Measurements from ENCODE around the gene ABCD2. TPM values are rescaled to one million over a fixed set of nuclear protein-coding genes. Genes with fewer than 3 reads are reported as not detected.
"Not testable (repeated sequence)": the region's sequence is repeated elsewhere in the genome, so short reads cannot be mapped to it uniquely, and the experiment has no call there.

The ABCD2 gene
- total and polyA plus RNA-seq, 3 experiments from 2014 or later = 4.5 to 8.7 (median 5.0) TPM

DNA sequence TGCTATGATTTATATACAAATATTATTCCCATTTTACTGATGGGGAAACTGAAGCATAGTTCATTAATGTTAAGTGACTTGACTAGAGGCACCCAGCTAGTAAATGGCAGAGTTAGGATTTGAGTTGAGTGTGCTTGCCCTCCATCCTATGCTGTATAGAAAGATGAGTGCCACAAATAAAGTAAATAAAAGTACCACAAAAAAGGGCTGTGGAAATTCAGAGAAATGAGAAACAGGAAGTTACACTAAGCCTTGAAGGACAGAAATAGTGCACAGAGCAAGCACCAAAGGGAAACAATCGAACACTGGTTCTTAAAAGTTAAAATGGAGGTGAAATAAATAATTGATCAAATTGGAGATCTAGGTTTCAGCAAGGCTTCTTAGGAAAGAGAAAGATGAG is 9.2 kb upstream of the ABCD2 start:
- H3K4me1 ChIP-seq (ENCODE audit: insufficient read depth, low read length) = peaks cover 40% of the 10 kb centered on the region
- no peaks in the 10 kb centered on the region for H3K36me3 ChIP-seq (ENCODE audit: insufficient read depth, low read length)
- peaks cover 41 to 65% (median 54%) of the 10 kb centered on the region in 3 donors for H3K4me1 Mint-ChIP-seq
- ChIA-PET CTCF (interaction anchor here (1.3 to 2.1 kb wide), 2 partner anchors 9 to 41 kb away, joined by 3 to 10 read pairs; partner anchors contain the start of gene ABCD2), POLR2A (interaction anchor here (2.2 kb wide), 1 partner anchor 9 kb away, joined by 18 read pairs; the partner anchor contains the start of gene ABCD2)
- no peaks in the 10 kb centered on the region for H3K27me3 ChIP-seq (ENCODE audit: insufficient read depth, low read length, poor library complexity, severe bottlenecking)
- DNase-seq = peak in 2 of 5 donors; percentile 24 to 57
- no peaks in the 10 kb centered on the region for H3K9me3 Mint-ChIP-seq
- peak overlapping the region; percentile 70 to 95 (median 90) for H3K27ac Mint-ChIP-seq
- H3K27ac ChIP-seq (ENCODE audit: low read depth, low read length) = no peak overlapping the region
- H3K9me3 ChIP-seq (ENCODE audit: low read length) = no peaks in the 10 kb centered on the region
- H3K4me3 Mint-ChIP-seq = peak overlapping the region in 6 of 7 donors; percentile 44 to 79 (median 72)
- H3K4me3 ChIP-seq (ENCODE audit: low read length) = peak overlapping the region; percentile 8
- H3K27me3 Mint-ChIP-seq = no peaks in the 10 kb centered on the region
- peaks cover 0 to 8% (median 5%) of the 10 kb centered on the region in 3 donors for H3K36me3 Mint-ChIP-seq

GRCh38 chr12:39627914-39628313 is 8.3 kb upstream of the ABCD2 start:
- no peaks in the 10 kb centered on the region for H3K9me3 ChIP-seq (ENCODE audit: low read length)
- H3K4me3 ChIP-seq (ENCODE audit: low read length) = peak overlapping the region; percentile 8
- POLR2A ChIA-PET = interaction anchor here (2.2 kb wide), 1 partner anchor 8 kb away, joined by 18 read pairs; the partner anchor contains the start of gene ABCD2
- CTCF ChIA-PET = interaction anchor here (1.3 to 2.1 kb wide), 2 partner anchors 8 to 42 kb away, joined by 3 to 10 read pairs; partner anchors contain the start of gene ABCD2
- Mint-ChIP-seq H3K36me3 (peaks cover 0 to 8% (median 5%) of the 10 kb centered on the region in 3 donors), H3K4me1 (peaks cover 45 to 72% (median 61%) of the 10 kb centered on the region in 3 donors), H3K4me3 (peak overlapping the region in 5 of 7 donors; percentile 0 to 56 (median 50)), H3K27ac (peak overlapping the region in 7 of 8 donors; percentile 18 to 92 (median 70)), H3K9me3 (no peaks in the 10 kb centered on the region), H3K27me3 (no peaks in the 10 kb centered on the region)
- H3K27ac ChIP-seq (ENCODE audit: low read depth, low read length) = no peak overlapping the region
- H3K4me1 ChIP-seq (ENCODE audit: insufficient read depth, low read length) = peaks cover 47% of the 10 kb centered on the region
- H3K27me3 ChIP-seq (ENCODE audit: insufficient read depth, low read length, poor library complexity, severe bottlenecking) = no peaks in the 10 kb centered on the region
- no peak for DNase-seq
- H3K36me3 ChIP-seq (ENCODE audit: insufficient read depth, low read length) = no peaks in the 10 kb centered on the region

DNA sequence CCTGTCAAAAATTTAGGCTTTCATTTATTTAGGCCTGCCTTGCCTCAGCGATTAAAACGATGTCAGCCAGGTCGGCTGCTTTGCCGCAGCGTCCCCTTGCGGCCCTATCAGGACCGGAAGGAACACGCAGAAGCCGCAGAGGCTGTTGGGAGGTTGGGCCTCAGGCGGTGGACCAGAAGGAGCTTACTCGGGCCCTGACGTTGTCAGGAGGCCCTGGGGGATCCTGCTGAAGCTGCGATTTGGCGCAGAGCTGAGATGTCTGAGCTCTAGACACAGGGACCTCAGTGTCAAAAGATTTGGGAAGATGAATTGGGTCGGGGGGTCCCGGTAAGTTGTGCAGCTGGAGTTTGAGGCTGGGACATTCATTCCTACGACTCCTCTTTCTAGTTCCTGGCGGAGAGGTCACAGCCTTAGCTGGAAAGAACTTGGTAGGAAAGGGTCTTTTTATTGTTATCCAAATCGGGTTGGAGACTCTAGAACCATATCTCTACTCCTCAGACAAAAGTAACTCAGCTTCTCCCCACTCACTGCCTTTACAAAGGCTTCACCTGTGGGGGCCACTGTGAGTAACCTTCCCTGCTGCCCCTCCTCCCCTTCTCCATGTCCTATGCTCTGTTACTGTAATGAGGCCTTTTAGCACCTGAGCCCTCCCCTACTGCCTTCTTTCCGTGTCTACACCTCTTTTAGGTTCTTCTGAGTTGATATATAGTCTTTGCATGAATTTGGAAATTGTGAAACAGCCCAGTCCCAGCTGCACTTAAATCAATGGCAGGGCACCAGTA is 6.6 kb upstream of the ABCD2 start:
- ChIA-PET POLR2A (no interaction called here), CTCF (interaction anchor here (0.8 to 1.3 kb wide), 2 partner anchors 9 to 65 kb away, joined by 3 read pairs; no protein-coding TSS in a partner anchor)
- Mint-ChIP-seq H3K27me3 (no peaks in the 10 kb centered on the region), H3K4me1 (peaks cover 59 to 89% (median 78%) of the 10 kb centered on the region in 3 donors), H3K27ac (peak overlapping the region in 5 of 8 donors; percentile 4 to 41 (median 27)), H3K4me3 (no peak overlapping the region), H3K36me3 (peaks cover 0 to 8% (median 5%) of the 10 kb centered on the region in 3 donors), H3K9me3 (no peaks in the 10 kb centered on the region)
- H3K9me3 ChIP-seq (ENCODE audit: low read length) = no peaks in the 10 kb centered on the region
- no peak overlapping the region for H3K27ac ChIP-seq (ENCODE audit: low read depth, low read length)
- no peaks in the 10 kb centered on the region for H3K27me3 ChIP-seq (ENCODE audit: insufficient read depth, low read length, poor library complexity, severe bottlenecking)
- peaks cover 64% of the 10 kb centered on the region for H3K4me1 ChIP-seq (ENCODE audit: insufficient read depth, low read length)
- H3K4me3 ChIP-seq (ENCODE audit: low read length) = no peak overlapping the region
- no peak for DNase-seq
- no peaks in the 10 kb centered on the region for H3K36me3 ChIP-seq (ENCODE audit: insufficient read depth, low read length)

GRCh38 chr12:39623919-39624318 is 4.3 kb upstream of the ABCD2 start:
- H3K27me3 Mint-ChIP-seq = no peaks in the 10 kb centered on the region
- H3K4me1 ChIP-seq (ENCODE audit: insufficient read depth, low read length) = peaks cover 48% of the 10 kb centered on the region
- H3K36me3 Mint-ChIP-seq = peaks cover 0 to 3% (median 0%) of the 10 kb centered on the region in 3 donors
- POLR2A ChIA-PET = no interaction called here
- no peak overlapping the region for H3K27ac ChIP-seq (ENCODE audit: low read depth, low read length)
- no peak overlapping the region for H3K4me3 Mint-ChIP-seq
- no peaks in the 10 kb centered on the region for H3K9me3 ChIP-seq (ENCODE audit: low read length)
- CTCF ChIA-PET = no interaction called here
- no peak for DNase-seq
- no peak overlapping the region for H3K4me3 ChIP-seq (ENCODE audit: low read length)
- H3K36me3 ChIP-seq (ENCODE audit: insufficient read depth, low read length) = no peaks in the 10 kb centered on the region
- no peaks in the 10 kb centered on the region for H3K9me3 Mint-ChIP-seq
- H3K27me3 ChIP-seq (ENCODE audit: insufficient read depth, low read length, poor library complexity, severe bottlenecking) = no peaks in the 10 kb centered on the region
- peaks cover 45 to 75% (median 64%) of the 10 kb centered on the region in 3 donors for H3K4me1 Mint-ChIP-seq
- peak overlapping the region in 5 of 8 donors; percentile 26 to 81 (median 59) for H3K27ac Mint-ChIP-seq

DNA sequence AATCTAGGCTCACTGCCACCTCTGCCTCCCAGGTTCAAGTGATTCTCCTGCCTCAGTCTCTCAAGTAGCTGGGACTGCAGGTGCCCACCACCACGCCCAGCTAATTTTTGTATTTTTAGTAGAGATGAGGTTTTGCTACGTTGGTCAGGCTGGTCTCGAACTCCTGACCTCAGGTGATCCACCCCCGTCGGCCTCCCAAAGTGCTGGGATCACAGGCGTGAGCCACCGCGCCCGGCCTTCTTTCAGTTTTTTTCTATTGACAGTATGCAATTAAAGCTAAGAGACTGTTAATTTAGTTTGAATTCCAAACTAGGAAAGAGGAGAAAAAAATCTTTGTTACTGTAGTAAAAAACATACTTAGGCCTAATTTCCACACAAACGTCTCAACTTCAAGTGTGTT is 3.6 kb upstream of the ABCD2 start:
- CTCF ChIA-PET; H3K36me3 Mint-ChIP-seq; H3K27ac ChIP-seq (ENCODE audit: low read depth, low read length); H3K27me3 ChIP-seq (ENCODE audit: insufficient read depth, low read length, poor library complexity, severe bottlenecking); H3K9me3 Mint-ChIP-seq; DNase-seq; POLR2A ChIA-PET; H3K9me3 ChIP-seq (ENCODE audit: low read length); H3K4me3 ChIP-seq (ENCODE audit: low read length); H3K27me3 Mint-ChIP-seq; H3K36me3 ChIP-seq (ENCODE audit: insufficient read depth, low read length): not testable (repeated sequence)
- peaks cover 43% of the 10 kb centered on the region for H3K4me1 ChIP-seq (ENCODE audit: insufficient read depth, low read length)
- Mint-ChIP-seq H3K4me1 (peaks cover 42 to 67% (median 57%) of the 10 kb centered on the region in 3 donors), H3K27ac (peak overlapping the region in 3 of 8 donors; percentile 88 to 95 (median 89)), H3K4me3 (peak overlapping the region in 1 of 7 donors; percentile 29)

GRCh38 chr12:39622306-39622705 is 2.7 kb upstream of the ABCD2 start:
- H3K4me1 ChIP-seq (ENCODE audit: insufficient read depth, low read length) = peaks cover 34% of the 10 kb centered on the region
- ChIA-PET POLR2A (no interaction called here), CTCF (interaction anchor here (0.9 to 4.2 kb wide), 2 partner anchors 49 to 73 kb away, joined by 3 to 32 read pairs; no protein-coding TSS in a partner anchor)
- peaks cover 0 to 7% (median 0%) of the 10 kb centered on the region in 3 donors for H3K36me3 Mint-ChIP-seq
- peaks cover 36 to 62% (median 54%) of the 10 kb centered on the region in 3 donors for H3K4me1 Mint-ChIP-seq
- DNase-seq = peak in 2 of 5 donors; percentile 1 to 31
- H3K9me3 ChIP-seq (ENCODE audit: low read length) = no peaks in the 10 kb centered on the region
- peak overlapping the region in 6 of 7 donors; percentile 14 to 71 (median 39) for H3K4me3 Mint-ChIP-seq
- H3K9me3 Mint-ChIP-seq = no peaks in the 10 kb centered on the region
- H3K4me3 ChIP-seq (ENCODE audit: low read length) = peak overlapping the region; percentile 1
- no peak overlapping the region for H3K27ac ChIP-seq (ENCODE audit: low read depth, low read length)
- H3K27me3 Mint-ChIP-seq = no peaks in the 10 kb centered on the region
- no peaks in the 10 kb centered on the region for H3K27me3 ChIP-seq (ENCODE audit: insufficient read depth, low read length, poor library complexity, severe bottlenecking)
- H3K36me3 ChIP-seq (ENCODE audit: insufficient read depth, low read length) = no peaks in the 10 kb centered on the region
- H3K27ac Mint-ChIP-seq = peak overlapping the region in 3 of 8 donors; percentile 89 to 95 (median 89)

DNA sequence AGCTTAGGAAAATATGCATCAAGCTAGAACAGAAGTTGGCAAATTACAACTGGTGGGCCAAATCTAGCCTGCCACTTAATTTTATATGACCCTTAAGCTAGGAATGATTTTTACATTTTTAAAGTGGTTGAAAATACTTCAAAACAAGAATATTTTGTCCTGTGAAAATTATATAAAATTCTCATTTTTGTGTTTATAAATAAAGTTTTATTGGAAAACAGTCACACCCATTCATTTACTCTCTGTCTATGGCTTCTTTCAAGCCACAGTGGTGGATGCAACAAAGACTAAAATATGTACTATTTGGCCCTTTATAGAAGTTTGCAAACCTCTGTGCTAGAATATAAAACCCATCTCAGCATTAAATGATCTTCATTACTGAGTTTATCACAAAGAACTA is 2.1 kb upstream of the ABCD2 start:
- CTCF ChIA-PET = interaction anchor here (1.0 to 4.2 kb wide), 4 partner anchors 9 to 70 kb away, joined by 3 to 32 read pairs (median 8); no protein-coding TSS in a partner anchor
- no peak for DNase-seq
- peak overlapping the region in 5 of 7 donors; percentile 14 to 71 (median 48) for H3K4me3 Mint-ChIP-seq

More for the DNA sequence above, 2.1 kb upstream of the ABCD2 start:
- H3K27ac Mint-ChIP-seq = peak overlapping the region in 3 of 8 donors; percentile 89 to 95 (median 93)
- H3K4me3 ChIP-seq (ENCODE audit: low read length) = peak overlapping the region; percentile 43
- peaks cover 0 to 9% (median 0%) of the 10 kb centered on the region in 3 donors for H3K36me3 Mint-ChIP-seq
- H3K27me3 Mint-ChIP-seq = no peaks in the 10 kb centered on the region
- H3K9me3 Mint-ChIP-seq = no peaks in the 10 kb centered on the region
- H3K9me3 ChIP-seq (ENCODE audit: low read length) = no peaks in the 10 kb centered on the region
- no peaks in the 10 kb centered on the region for H3K36me3 ChIP-seq (ENCODE audit: insufficient read depth, low read length)
- H3K4me1 ChIP-seq (ENCODE audit: insufficient read depth, low read length) = peaks cover 33% of the 10 kb centered on the region
- H3K4me1 Mint-ChIP-seq = peaks cover 37 to 56% (median 48%) of the 10 kb centered on the region in 3 donors
- peak overlapping the region; percentile 19 for H3K27ac ChIP-seq (ENCODE audit: low read depth, low read length)
- POLR2A ChIA-PET = interaction anchor here (1.1 kb wide), 1 partner anchor 9 kb away, joined by 7 read pairs; no protein-coding TSS in a partner anchor
- H3K27me3 ChIP-seq (ENCODE audit: insufficient read depth, low read length, poor library complexity, severe bottlenecking) = no peaks in the 10 kb centered on the region

All from CD8-positive, alpha-beta memory T cell (primary cell).